ENCODE results near the gene DLGAP4. TPM values are rescaled to one million over a fixed set of nuclear protein-coding genes. Genes with fewer than 3 reads are reported as not detected.

DLGAP4 gene
- total and polyA plus RNA-seq, 9 of the 15 experiments (the other 6 are each of a cell fraction or from before 2014, with no cell fraction given): 0.31 to 34.1 (median 4.5) TPM

- no peak for TF ChIP-seq FOXJ3 (CRISPR knock-in tag; IDR thresholded peaks at IDR 0.05)
- TF ChIP-seq ZBTB40 (IDR thresholded peaks at IDR 0.05): peak; percentile 30; the same call in 1 of the 2 replicates
- TF ChIP-seq ZBTB40 (CRISPR knock-in tag; IDR thresholded peaks at IDR 0.05): no peak
- peak; percentile 76 for TF ChIP-seq RBFOX2 (IDR thresholded peaks at IDR 0.05; ENCODE audit: low read depth, low read length)
- TF ChIP-seq GTF3C2 (IDR thresholded peaks at IDR 0.05; ENCODE audit: borderline replicate concordance, extremely low read depth, insufficient read length): no peak
- peak; percentile 74 for TF ChIP-seq RNF2 (IDR thresholded peaks at IDR 0.05)
- TF ChIP-seq EZH2 (IDR thresholded peaks at IDR 0.05; ENCODE audit: borderline replicate concordance, low read depth, low read length): no peak
- TF ChIP-seq BCL6 (CRISPR knock-in tag; IDR thresholded peaks at IDR 0.05): no peak
- no peak for TF ChIP-seq PTTG1 (tag; IDR thresholded peaks at IDR 0.05; ENCODE audit: low read depth)
- peak; percentile 60 for TF ChIP-seq BCOR (IDR thresholded peaks at IDR 0.05)
- TF ChIP-seq RFX5 (IDR thresholded peaks at IDR 0.05; ENCODE audit: low read depth, low read length): no peak
- no peak for TF ChIP-seq MECOM (CRISPR knock-in tag; IDR thresholded peaks at IDR 0.05)
- TF ChIP-seq BRF1 (IDR thresholded peaks at IDR 0.05; ENCODE audit: borderline replicate concordance, extremely low read depth, insufficient read length): no peak
- no peak for TF ChIP-seq THAP7 (CRISPR knock-in tag; IDR thresholded peaks at IDR 0.05)
- peak; percentile 79; the same call in 1 of the 2 replicates for TF ChIP-seq ZNF583 (CRISPR knock-in tag; IDR thresholded peaks at IDR 0.05)
Measured at GRCh38 chr20:36460648-36461599, 154.8 kb downstream of the DLGAP4 start (continued).

Data from K562 (cell line).